Stimulated activated naive CD8-positive, alpha-beta T cell treated with anti-CD3 and anti-CD28 coated beads, Interleukin-15, Interleukin-2, amounts not matched to agents 100 U/mL and 50 U/mL, for 24 hours (primary cell): ENCODE data around the gene AGMO.

Source experiments
- ATAC-seq: fragments of 150-1000 bp; cut with Tn5 transposase; one replicate; pipeline ENCODE4 v1.10.0; 2021
- DNase-seq: peaks from one replicate; pipeline ENCODE4 v3.0.0; 2021

AGMO gene

GRCh38 chr7:15498465-15498864, 63.4 kb downstream of the AGMO start:
- ATAC-seq = no peak
- no peak for DNase-seq

GRCh38 chr7:15495170-15495569, 66.6 kb downstream of the AGMO start:
- DNase-seq (no peak), ATAC-seq (no peak)

GRCh38 chr7:15494711-15495110, 67.1 kb downstream of the AGMO start:
- no peak for ATAC-seq
- DNase-seq = no peak

- no peak for ATAC-seq
- no peak for DNase-seq
Measured at GRCh38 chr7:15491361-15491760, 70.5 kb downstream of the AGMO start.

- DNase-seq (no peak), ATAC-seq (no peak)
Measured at GRCh38 chr7:15490291-15490690, 71.5 kb downstream of the AGMO start.

- DNase-seq (no peak), ATAC-seq (no peak)
Measured at GRCh38 chr7:15489861-15490260, 72.0 kb downstream of the AGMO start.

- ATAC-seq = no peak
Measured at GRCh38 chr7:15489383-15489782, 72.4 kb downstream of the AGMO start.

GRCh38 chr7:15488401-15488800, 73.4 kb downstream of the AGMO start:
- ATAC-seq (no peak), DNase-seq (no peak)

More at GRCh38 chr7:15489383-15489782, 72.4 kb downstream of the AGMO start:
- no peak for DNase-seq

- DNase-seq (no peak), ATAC-seq (no peak)
Measured at GRCh38 chr7:15487896-15488295, 73.9 kb downstream of the AGMO start.

GRCh38 chr7:15485998-15486397, 75.8 kb downstream of the AGMO start:
- ATAC-seq (no peak), DNase-seq (no peak)

- DNase-seq (no peak), ATAC-seq (no peak)
Measured at GRCh38 chr7:15485431-15485830, 76.4 kb downstream of the AGMO start.

GRCh38 chr7:15481132-15481531, 80.7 kb downstream of the AGMO start:
- DNase-seq (no peak), ATAC-seq (no peak)

- DNase-seq = no peak
- ATAC-seq = no peak
Measured at GRCh38 chr7:15478401-15478800, 83.4 kb downstream of the AGMO start.

- ATAC-seq = no peak
- DNase-seq = no peak
Measured at GRCh38 chr7:15476531-15476918, 85.3 kb downstream of the AGMO start.

- DNase-seq = no peak
Measured at GRCh38 chr7:15475808-15476530, 85.8 kb downstream of the AGMO start.

GRCh38 chr7:15471669-15471950, 90.2 kb downstream of the AGMO start:
- ATAC-seq (no peak), DNase-seq (no peak)

More at GRCh38 chr7:15475808-15476530, 85.8 kb downstream of the AGMO start:
- ATAC-seq = no peak

- no peak for DNase-seq
- ATAC-seq = no peak
Measured at GRCh38 chr7:15470825-15471668, 90.8 kb downstream of the AGMO start.

- ATAC-seq (no peak), DNase-seq (no peak)
Measured at GRCh38 chr7:15464667-15465121, 97.1 kb downstream of the AGMO start.

GRCh38 chr7:15463801-15464666, 97.8 kb downstream of the AGMO start:
- ATAC-seq (no peak), DNase-seq (no peak)

GRCh38 chr7:15462721-15463389, 99.0 kb downstream of the AGMO start:
- ATAC-seq (no peak), DNase-seq (no peak)

- ATAC-seq = no peak
Measured at GRCh38 chr7:15461576-15461975, 100.2 kb downstream of the AGMO start.

GRCh38 chr7:15459018-15459615, 102.7 kb downstream of the AGMO start:
- no peak for DNase-seq
- ATAC-seq = no peak

More at GRCh38 chr7:15461576-15461975, 100.2 kb downstream of the AGMO start:
- DNase-seq = no peak
